GM12892 (cell line): ENCODE measurements around the gene RTKN.

Experiments
- POLR2A ChIP-seq: IDR thresholded peaks from 2 replicates; pipeline ENCODE4 v1.6.1; 2011; ENCODE audit warnings: low read depth, low read length, control low read depth
- POLR2AphosphoS5 ChIP-seq: IDR thresholded peaks from 2 replicates; pipeline ENCODE4 v1.6.1; 2011; ENCODE audit warnings: low read depth, low read length, control low read depth
- TAF1 ChIP-seq: IDR thresholded peaks from 2 replicates; pipeline ENCODE4 v1.6.1; 2011; ENCODE audit warnings: low read depth, mild to moderate bottlenecking, control low read depth, low read length, borderline replicate concordance

DNA sequence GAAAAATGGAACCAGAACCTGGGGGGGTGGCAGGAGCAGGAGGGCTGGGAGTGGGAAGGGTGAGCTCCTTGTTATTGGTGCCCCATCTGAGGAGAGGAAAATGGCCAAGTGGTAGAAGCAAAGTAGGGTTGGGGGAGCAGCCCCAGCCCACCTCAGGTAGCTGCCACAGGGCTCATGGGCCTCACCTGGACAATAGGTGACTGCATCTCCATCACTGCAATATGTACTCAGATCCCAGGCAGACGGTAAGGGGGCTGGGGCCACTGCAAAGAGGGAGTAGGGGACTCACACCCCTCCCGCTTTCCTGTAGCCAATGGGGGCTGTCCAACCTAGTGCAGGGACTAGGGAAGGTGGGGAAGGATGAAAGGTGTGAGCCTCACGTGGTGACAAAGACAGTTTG, 24.5 kb downstream of the RTKN start:
- TF ChIP-seq POLR2A (no peak), POLR2AphosphoS5 (no peak), TAF1 (no peak)
